SH-SY5Y (cell line): ENCODE measurements around the gene TNFSF11.

Experiments
- GATA2 ChIP-seq: IDR thresholded peaks from 2 replicates; pipeline ENCODE4 v1.6.1; 2011; ENCODE audit warnings: mild to moderate bottlenecking, low read depth, low read length
- GATA3 ChIP-seq: IDR thresholded peaks from 2 replicates; pipeline ENCODE4 v1.6.1; 2011; ENCODE audit warnings: low read depth, mild to moderate bottlenecking, low read length, moderate library complexity

- TF ChIP-seq GATA3: no peak
- no peak for TF ChIP-seq GATA2
Observed at GRCh38 chr13:42561752-42562467, 12.0 kb upstream of the TNFSF11 start.
